ENCODE data around the gene GJA3. TPM values are rescaled to one million over a fixed set of nuclear protein-coding genes. Genes with fewer than 3 reads are reported as not detected.

Gene GJA3
- total RNA-seq, 2 donors from 2014 or later = 0.67 to 0.74 TPM

- H3K27ac Mint-ChIP-seq = no peak overlapping the region
- peaks cover 21% of the 10 kb centered on the region for H3K27me3 Mint-ChIP-seq (ENCODE audit: low read depth)
- H3K4me1 Mint-ChIP-seq (ENCODE audit: low read depth) = peaks cover 3% of the 10 kb centered on the region
- ATAC-seq (replicated peaks in 1 of 2) (no peak), DNase-seq (no peak)
- H3K9me3 Mint-ChIP-seq = no peaks in the 10 kb centered on the region
- no peaks in the 10 kb centered on the region for H3K36me3 Mint-ChIP-seq (ENCODE audit: insufficient read depth in 2 of 2)
- peak overlapping the region in 1 of 2 donors; percentile 72 for H3K4me3 Mint-ChIP-seq
Measured at GRCh38 chr13:20126541-20127261, 34.2 kb downstream of the GJA3 start.

- peaks cover 0 to 1% of the 10 kb centered on the region in 2 donors for H3K36me3 Mint-ChIP-seq (ENCODE audit: insufficient read depth in 2 of 2)
- H3K27me3 Mint-ChIP-seq (ENCODE audit: low read depth) = peaks cover 21% of the 10 kb centered on the region
- no peaks in the 10 kb centered on the region for H3K9me3 Mint-ChIP-seq
- peaks cover 10% of the 10 kb centered on the region for H3K4me1 Mint-ChIP-seq (ENCODE audit: low read depth)
- ATAC-seq (replicated peaks in 1 of 2) (no peak), DNase-seq (no peak)
- peak overlapping the region in 1 of 2 donors; percentile 9 for H3K4me3 Mint-ChIP-seq
- no peak overlapping the region for H3K27ac Mint-ChIP-seq
Measured at GRCh38 chr13:20125783-20126165, 35.1 kb downstream of the GJA3 start.

- H3K4me1 Mint-ChIP-seq (ENCODE audit: low read depth) = peaks cover 15% of the 10 kb centered on the region
Measured at GRCh38 chr13:20125129-20125782, 35.6 kb downstream of the GJA3 start.

GRCh38 chr13:20124303-20124702 is 36.5 kb downstream of the GJA3 start:
- peaks cover 0 to 1% of the 10 kb centered on the region in 2 donors for H3K36me3 Mint-ChIP-seq (ENCODE audit: insufficient read depth in 2 of 2)
- DNase-seq = no peak
- H3K27me3 Mint-ChIP-seq (ENCODE audit: low read depth) = peaks cover 21% of the 10 kb centered on the region

More at GRCh38 chr13:20125129-20125782, 35.6 kb downstream of the GJA3 start:
- Mint-ChIP-seq H3K27ac (no peak overlapping the region), H3K4me3 (peak overlapping the region in 1 of 2 donors; percentile 9), H3K9me3 (no peaks in the 10 kb centered on the region), H3K36me3 (ENCODE audit: insufficient read depth in 2 of 2) (peaks cover 0 to 1% of the 10 kb centered on the region in 2 donors), H3K27me3 (ENCODE audit: low read depth) (peaks cover 21% of the 10 kb centered on the region)
- DNase-seq = no peak
- ATAC-seq (replicated peaks in 1 of 2) = no peak

GRCh38 chr13:20121159-20121525 is 39.7 kb downstream of the GJA3 start:
- no peak for ATAC-seq (replicated peaks in 1 of 2)
- Mint-ChIP-seq H3K27ac (peak overlapping the region; percentile 85), H3K4me3 (peak overlapping the region; percentile 93 to 95), H3K9me3 (no peaks in the 10 kb centered on the region), H3K36me3 (ENCODE audit: insufficient read depth in 2 of 2) (peaks cover 0 to 1% of the 10 kb centered on the region in 2 donors), H3K27me3 (ENCODE audit: low read depth) (peaks cover 16% of the 10 kb centered on the region), H3K4me1 (ENCODE audit: low read depth) (peaks cover 26% of the 10 kb centered on the region)
- DNase-seq = no peak

More at GRCh38 chr13:20124303-20124702, 36.5 kb downstream of the GJA3 start:
- H3K4me3 Mint-ChIP-seq = no peak overlapping the region
- ATAC-seq (replicated peaks in 1 of 2) = no peak
- H3K9me3 Mint-ChIP-seq = no peaks in the 10 kb centered on the region
- no peak overlapping the region for H3K27ac Mint-ChIP-seq
- H3K4me1 Mint-ChIP-seq (ENCODE audit: low read depth) = peaks cover 25% of the 10 kb centered on the region

- H3K4me3 Mint-ChIP-seq = peak overlapping the region; percentile 93 to 95
Measured at GRCh38 chr13:20119960-20120359, 40.9 kb downstream of the GJA3 start.

GRCh38 chr13:20118268-20119140 is 42.3 kb downstream of the GJA3 start:
- peak overlapping the region; percentile 93 to 95 for H3K4me3 Mint-ChIP-seq
- ATAC-seq (replicated peaks in 1 of 2) (peak; percentile 7 to 37), DNase-seq (peak in 1 of 2 donors; percentile 12)
- no peaks in the 10 kb centered on the region for H3K27me3 Mint-ChIP-seq (ENCODE audit: low read depth)
- H3K36me3 Mint-ChIP-seq (ENCODE audit: insufficient read depth in 2 of 2) = peaks cover 0 to 1% of the 10 kb centered on the region in 2 donors
- peak overlapping the region; percentile 61 for H3K27ac Mint-ChIP-seq
- peaks cover 26% of the 10 kb centered on the region for H3K4me1 Mint-ChIP-seq (ENCODE audit: low read depth)
- no peaks in the 10 kb centered on the region for H3K9me3 Mint-ChIP-seq

More at GRCh38 chr13:20119960-20120359, 40.9 kb downstream of the GJA3 start:
- no peak for DNase-seq
- H3K36me3 Mint-ChIP-seq (ENCODE audit: insufficient read depth in 2 of 2) = peaks cover 0 to 1% of the 10 kb centered on the region in 2 donors
- H3K9me3 Mint-ChIP-seq = no peaks in the 10 kb centered on the region
- ATAC-seq (replicated peaks in 1 of 2) = no peak
- peaks cover 8% of the 10 kb centered on the region for H3K27me3 Mint-ChIP-seq (ENCODE audit: low read depth)
- peaks cover 26% of the 10 kb centered on the region for H3K4me1 Mint-ChIP-seq (ENCODE audit: low read depth)
- peak overlapping the region; percentile 85 for H3K27ac Mint-ChIP-seq

- Mint-ChIP-seq H3K27ac (no peak overlapping the region), H3K36me3 (ENCODE audit: insufficient read depth in 2 of 2) (peaks cover 0 to under 1% of the 10 kb centered on the region in 2 donors), H3K4me1 (ENCODE audit: low read depth) (peaks cover 23% of the 10 kb centered on the region), H3K27me3 (ENCODE audit: low read depth) (no peaks in the 10 kb centered on the region), H3K4me3 (no peak overlapping the region), H3K9me3 (no peaks in the 10 kb centered on the region)
- ATAC-seq (replicated peaks in 1 of 2) = no peak
- DNase-seq = no peak
Measured at GRCh38 chr13:20116213-20116612, 44.6 kb downstream of the GJA3 start.

GRCh38 chr13:20114066-20114610 is 46.7 kb downstream of the GJA3 start:
- Mint-ChIP-seq H3K27ac (no peak overlapping the region), H3K36me3 (ENCODE audit: insufficient read depth in 2 of 2) (no peaks in the 10 kb centered on the region), H3K27me3 (ENCODE audit: low read depth) (no peaks in the 10 kb centered on the region), H3K9me3 (no peaks in the 10 kb centered on the region), H3K4me3 (no peak overlapping the region), H3K4me1 (ENCODE audit: low read depth) (peaks cover 3% of the 10 kb centered on the region)
- DNase-seq = no peak
- no peak for ATAC-seq (replicated peaks in 1 of 2)

GRCh38 chr13:20109037-20109436 is 51.8 kb downstream of the GJA3 start:
- ATAC-seq (replicated peaks in 1 of 2) = no peak
- no peak overlapping the region for H3K4me3 Mint-ChIP-seq
- no peaks in the 10 kb centered on the region for H3K36me3 Mint-ChIP-seq (ENCODE audit: insufficient read depth in 2 of 2)
- DNase-seq = no peak
- H3K9me3 Mint-ChIP-seq = no peaks in the 10 kb centered on the region
- no peak overlapping the region for H3K27ac Mint-ChIP-seq
- peaks cover 20% of the 10 kb centered on the region for H3K27me3 Mint-ChIP-seq (ENCODE audit: low read depth)
- no peaks in the 10 kb centered on the region for H3K4me1 Mint-ChIP-seq (ENCODE audit: low read depth)

- Mint-ChIP-seq H3K9me3 (no peaks in the 10 kb centered on the region), H3K27me3 (ENCODE audit: low read depth) (peaks cover 35% of the 10 kb centered on the region)
- DNase-seq = no peak
Measured at GRCh38 chr13:20106742-20107141, 54.1 kb downstream of the GJA3 start.

GRCh38 chr13:20105161-20105689 is 55.6 kb downstream of the GJA3 start:
- no peak for DNase-seq
- Mint-ChIP-seq H3K36me3 (ENCODE audit: insufficient read depth in 2 of 2) (no peaks in the 10 kb centered on the region), H3K27me3 (ENCODE audit: low read depth) (peaks cover 46% of the 10 kb centered on the region), H3K4me1 (ENCODE audit: low read depth) (no peaks in the 10 kb centered on the region), H3K27ac (no peak overlapping the region), H3K4me3 (no peak overlapping the region), H3K9me3 (no peaks in the 10 kb centered on the region)
- no peak for ATAC-seq (replicated peaks in 1 of 2)

More at GRCh38 chr13:20106742-20107141, 54.1 kb downstream of the GJA3 start:
- Mint-ChIP-seq H3K36me3 (ENCODE audit: insufficient read depth in 2 of 2) (no peaks in the 10 kb centered on the region), H3K27ac (no peak overlapping the region), H3K4me3 (no peak overlapping the region), H3K4me1 (ENCODE audit: low read depth) (no peaks in the 10 kb centered on the region)
- no peak for ATAC-seq (replicated peaks in 1 of 2)
